ENCODE data around the gene MRPS16.
"Not testable (repeated sequence)": the region's sequence is repeated elsewhere in the genome, so short reads cannot be mapped to it uniquely, and the experiment has no call there.

MRPS16 gene

GRCh38 chr10:73262880-73263555, 10.6 kb upstream of the MRPS16 start:
- H2AFZ ChIP-seq (ENCODE audit: insufficient read depth, low read length, poor library complexity): no peak overlapping the region
- H4K91ac ChIP-seq (ENCODE audit: low read depth, low read length): no peak overlapping the region
- no peak overlapping the region for H3K18ac ChIP-seq (ENCODE audit: low read length)
- H3K9me3 ChIP-seq (ENCODE audit: insufficient read depth, low read depth, low read length): no peaks in the 10 kb centered on the region
- H3K79me2 ChIP-seq (ENCODE audit: control insufficient read depth, insufficient read depth, low read length, poor library complexity): no peaks in the 10 kb centered on the region
- H3K79me1 ChIP-seq (ENCODE audit: low read length): no peaks in the 10 kb centered on the region
- H3K4me1 ChIP-seq (ENCODE audit: control insufficient read depth in 1 of 2, insufficient read depth in 2 of 2, low read length in 2 of 2): no peaks in the 10 kb centered on the region
- no peak overlapping the region for H3K4me3 ChIP-seq (ENCODE audit: low read depth, low read length)
- no peak overlapping the region for H3K23ac ChIP-seq (ENCODE audit: low read length)
- H2BK12ac ChIP-seq (ENCODE audit: low read length): no peak overlapping the region
- no peak overlapping the region for H2AK5ac ChIP-seq (ENCODE audit: low read length)
- H4K12ac ChIP-seq (ENCODE audit: low read depth, low read length): no peak overlapping the region
- H3K27ac ChIP-seq (ENCODE audit: low read depth, low read length): no peak overlapping the region
- H3K9ac ChIP-seq (ENCODE audit: low read length): no peak overlapping the region
- no peak overlapping the region for H3K14ac ChIP-seq (ENCODE audit: low read length)
- no peak overlapping the region for H4K8ac ChIP-seq (ENCODE audit: low read depth, low read length)
- no peak overlapping the region for H3K4ac ChIP-seq (ENCODE audit: low read depth, low read length)
- no peaks in the 10 kb centered on the region for H3K27me3 ChIP-seq (ENCODE audit: insufficient read depth, low read length)
- no peak overlapping the region for H3K4me2 ChIP-seq (ENCODE audit: low read length)
- H2BK120ac ChIP-seq (ENCODE audit: insufficient read depth, low read length, poor library complexity): no peak overlapping the region
- DNase-seq: peak; percentile 3 to 66
- no peak overlapping the region for H2BK5ac ChIP-seq (ENCODE audit: low read depth, low read length, poor library complexity)
- H3K36me3 ChIP-seq (ENCODE audit: control insufficient read depth in 1 of 2, insufficient read depth in 2 of 2, low read length in 2 of 2): no peaks in the 10 kb centered on the region
- WGBS (ENCODE audit: extremely low coverage, insufficient coverage, insufficient read length): no CpG with 5 or more reads among the region's 5 CpGs

GRCh38 chr10:73262105-73262730, 9.8 kb upstream of the MRPS16 start:
- Histone ChIP-seq H3K27ac (ENCODE audit: low read depth, low read length) (no peak overlapping the region), H3K9me3 (ENCODE audit: insufficient read depth, low read depth, low read length) (no peaks in the 10 kb centered on the region), H2BK5ac (ENCODE audit: low read depth, low read length, poor library complexity) (no peak overlapping the region), H4K91ac (ENCODE audit: low read depth, low read length) (no peak overlapping the region), H2AFZ (ENCODE audit: insufficient read depth, low read length, poor library complexity) (no peak overlapping the region), H3K36me3 (ENCODE audit: control insufficient read depth in 1 of 2, insufficient read depth in 2 of 2, low read length in 2 of 2) (no peaks in the 10 kb centered on the region), H2BK120ac (ENCODE audit: insufficient read depth, low read length, poor library complexity) (no peak overlapping the region), H3K4me3 (ENCODE audit: low read depth, low read length) (no peak overlapping the region), H3K79me2 (ENCODE audit: control insufficient read depth, insufficient read depth, low read length, poor library complexity) (no peaks in the 10 kb centered on the region), H4K12ac (ENCODE audit: low read depth, low read length) (no peak overlapping the region), H3K4me1 (ENCODE audit: control insufficient read depth in 1 of 2, insufficient read depth in 2 of 2, low read length in 2 of 2) (no peaks in the 10 kb centered on the region), H2BK12ac (ENCODE audit: low read length) (no peak overlapping the region), H3K23ac (ENCODE audit: low read length) (no peak overlapping the region), H3K27me3 (ENCODE audit: insufficient read depth, low read length) (no peaks in the 10 kb centered on the region), H3K4ac (ENCODE audit: low read depth, low read length) (no peak overlapping the region), H3K18ac (ENCODE audit: low read length) (no peak overlapping the region), H4K8ac (ENCODE audit: low read depth, low read length) (no peak overlapping the region), H3K14ac (ENCODE audit: low read length) (no peak overlapping the region), H3K9ac (ENCODE audit: low read length) (no peak overlapping the region), H2AK5ac (ENCODE audit: low read length) (no peak overlapping the region), H3K79me1 (ENCODE audit: low read length) (no peaks in the 10 kb centered on the region), H3K4me2 (ENCODE audit: low read length) (no peak overlapping the region)
- DNase-seq: peak; percentile 77 to 90
- no CpG with 5 or more reads among the region's 4 CpGs for WGBS (ENCODE audit: extremely low coverage, insufficient coverage, insufficient read length)

- no peak overlapping the region for H4K12ac ChIP-seq (ENCODE audit: low read depth, low read length)
- no peak overlapping the region for H2AFZ ChIP-seq (ENCODE audit: insufficient read depth, low read length, poor library complexity)
- H3K23ac ChIP-seq (ENCODE audit: low read length): no peak overlapping the region
- no peaks in the 10 kb centered on the region for H3K79me1 ChIP-seq (ENCODE audit: low read length)
- no peak overlapping the region for H2BK12ac ChIP-seq (ENCODE audit: low read length)
- H4K8ac ChIP-seq (ENCODE audit: low read depth, low read length): no peak overlapping the region
- no peak overlapping the region for H2BK5ac ChIP-seq (ENCODE audit: low read depth, low read length, poor library complexity)
- no CpG with 5 or more reads among the region's 9 CpGs for WGBS (ENCODE audit: extremely low coverage, insufficient coverage, insufficient read length)
- no peaks in the 10 kb centered on the region for H3K27me3 ChIP-seq (ENCODE audit: insufficient read depth, low read length)
- no peak overlapping the region for H3K4me3 ChIP-seq (ENCODE audit: low read depth, low read length)
- H3K9me3 ChIP-seq (ENCODE audit: insufficient read depth, low read depth, low read length): no peaks in the 10 kb centered on the region
- no peak for DNase-seq
- no peak overlapping the region for H2BK120ac ChIP-seq (ENCODE audit: insufficient read depth, low read length, poor library complexity)
- H3K9ac ChIP-seq (ENCODE audit: low read length): no peak overlapping the region
- no peak overlapping the region for H3K4me2 ChIP-seq (ENCODE audit: low read length)
- H4K91ac ChIP-seq (ENCODE audit: low read depth, low read length): no peak overlapping the region
- H3K14ac ChIP-seq (ENCODE audit: low read length): no peak overlapping the region
- no peaks in the 10 kb centered on the region for H3K79me2 ChIP-seq (ENCODE audit: control insufficient read depth, insufficient read depth, low read length, poor library complexity)
- no peak overlapping the region for H3K18ac ChIP-seq (ENCODE audit: low read length)
- no peak overlapping the region for H3K27ac ChIP-seq (ENCODE audit: low read depth, low read length)
- H3K4ac ChIP-seq (ENCODE audit: low read depth, low read length): no peak overlapping the region
- H2AK5ac ChIP-seq (ENCODE audit: low read length): no peak overlapping the region
- no peaks in the 10 kb centered on the region for H3K36me3 ChIP-seq (ENCODE audit: control insufficient read depth in 1 of 2, insufficient read depth in 2 of 2, low read length in 2 of 2)
- no peaks in the 10 kb centered on the region for H3K4me1 ChIP-seq (ENCODE audit: control insufficient read depth in 1 of 2, insufficient read depth in 2 of 2, low read length in 2 of 2)
Observed at GRCh38 chr10:73261362-73261995, 9.0 kb upstream of the MRPS16 start.

- WGBS (ENCODE audit: extremely low coverage, insufficient coverage, insufficient read length): no CpG with 5 or more reads among the region's 10 CpGs
- not testable (repeated sequence) for H3K9me3 ChIP-seq (ENCODE audit: insufficient read depth, low read depth, low read length); H4K8ac ChIP-seq (ENCODE audit: low read depth, low read length); H2BK12ac ChIP-seq (ENCODE audit: low read length); H3K36me3 ChIP-seq (ENCODE audit: control insufficient read depth in 1 of 2, insufficient read depth in 2 of 2, low read length in 2 of 2); H3K4me2 ChIP-seq (ENCODE audit: low read length); H3K23ac ChIP-seq (ENCODE audit: low read length); H3K4me3 ChIP-seq (ENCODE audit: low read depth, low read length); H2AK5ac ChIP-seq (ENCODE audit: low read length); H4K12ac ChIP-seq (ENCODE audit: low read depth, low read length); H3K14ac ChIP-seq (ENCODE audit: low read length); H3K4ac ChIP-seq (ENCODE audit: low read depth, low read length); H2AFZ ChIP-seq (ENCODE audit: insufficient read depth, low read length, poor library complexity); DNase-seq; H4K91ac ChIP-seq (ENCODE audit: low read depth, low read length); H3K79me1 ChIP-seq (ENCODE audit: low read length); H3K9ac ChIP-seq (ENCODE audit: low read length); H2BK120ac ChIP-seq (ENCODE audit: insufficient read depth, low read length, poor library complexity); H3K27me3 ChIP-seq (ENCODE audit: insufficient read depth, low read length); H3K79me2 ChIP-seq (ENCODE audit: control insufficient read depth, insufficient read depth, low read length, poor library complexity); H3K27ac ChIP-seq (ENCODE audit: low read depth, low read length); H2BK5ac ChIP-seq (ENCODE audit: low read depth, low read length, poor library complexity); H3K4me1 ChIP-seq (ENCODE audit: control insufficient read depth in 1 of 2, insufficient read depth in 2 of 2, low read length in 2 of 2); H3K18ac ChIP-seq (ENCODE audit: low read length)
Observed at GRCh38 chr10:73258612-73259011, 6.2 kb upstream of the MRPS16 start.

Data from trophoblast cell (in vitro differentiated cells and primary cell).